GM06990 (cell line): ENCODE results near the gene ZBTB22.
"Not testable (repeated sequence)": the region's sequence is repeated elsewhere in the genome, so short reads cannot be mapped to it uniquely, and the experiment has no call there.

Source experiments
- DNase-seq: peaks from one replicate; pipeline ENCODE4 v3.0.0-alpha.2; 2011; ENCODE audit not compliant: insufficient read length; ENCODE audit errors: extremely low read depth
- H3K27me3 ChIP-seq: replicated peaks from 2 replicates; pipeline ENCODE4 v1.6.0; 2011; ENCODE audit warnings: low read length; ENCODE audit not compliant: control insufficient read depth, insufficient read depth
- H3K36me3 ChIP-seq: 2 replicates; pipeline ENCODE4 v1.5.1; 2011; ENCODE audit warnings: low read length; ENCODE audit not compliant: control insufficient read depth, insufficient read depth
- H3K4me3 ChIP-seq: replicated peaks from 2 replicates; pipeline ENCODE4 v1.5.1; 2011; ENCODE audit warnings: low read depth, mild to moderate bottlenecking, control low read depth, low read length
- TF ChIP-seq, protein P1 (sequence below): IDR thresholded peaks from 2 replicates; pipeline ENCODE4 v1.5.1; 2011; ENCODE audit warnings: low read length, control low read depth, mild to moderate bottlenecking, inconsistent platforms; ENCODE audit not compliant: insufficient read depth, poor library complexity, severe bottlenecking

The ZBTB22 gene

DNA sequence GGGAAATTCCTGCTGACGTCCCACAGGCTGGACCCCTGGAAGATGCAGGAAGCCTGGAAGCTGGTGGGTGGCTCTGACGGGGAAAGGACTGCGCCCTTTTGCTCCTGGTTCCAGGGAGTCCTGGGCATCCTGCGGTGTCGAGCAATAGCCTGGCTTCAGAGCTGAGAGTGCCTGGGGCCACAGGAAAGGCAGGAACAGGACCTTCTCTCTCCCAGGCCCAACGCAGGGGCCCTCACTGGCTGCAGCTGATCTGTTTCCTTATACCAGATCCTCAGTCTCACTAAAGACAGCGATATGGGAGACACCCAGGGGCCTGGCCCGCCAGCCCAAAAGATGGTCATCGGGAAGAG is 39.2 kb downstream of the ZBTB22 start:
- no peak for DNase-seq
- TF ChIP-seq, protein P1, sequence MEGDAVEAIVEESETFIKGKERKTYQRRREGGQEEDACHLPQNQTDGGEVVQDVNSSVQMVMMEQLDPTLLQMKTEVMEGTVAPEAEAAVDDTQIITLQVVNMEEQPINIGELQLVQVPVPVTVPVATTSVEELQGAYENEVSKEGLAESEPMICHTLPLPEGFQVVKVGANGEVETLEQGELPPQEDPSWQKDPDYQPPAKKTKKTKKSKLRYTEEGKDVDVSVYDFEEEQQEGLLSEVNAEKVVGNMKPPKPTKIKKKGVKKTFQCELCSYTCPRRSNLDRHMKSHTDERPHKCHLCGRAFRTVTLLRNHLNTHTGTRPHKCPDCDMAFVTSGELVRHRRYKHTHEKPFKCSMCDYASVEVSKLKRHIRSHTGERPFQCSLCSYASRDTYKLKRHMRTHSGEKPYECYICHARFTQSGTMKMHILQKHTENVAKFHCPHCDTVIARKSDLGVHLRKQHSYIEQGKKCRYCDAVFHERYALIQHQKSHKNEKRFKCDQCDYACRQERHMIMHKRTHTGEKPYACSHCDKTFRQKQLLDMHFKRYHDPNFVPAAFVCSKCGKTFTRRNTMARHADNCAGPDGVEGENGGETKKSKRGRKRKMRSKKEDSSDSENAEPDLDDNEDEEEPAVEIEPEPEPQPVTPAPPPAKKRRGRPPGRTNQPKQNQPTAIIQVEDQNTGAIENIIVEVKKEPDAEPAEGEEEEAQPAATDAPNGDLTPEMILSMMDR = no peak
- Histone ChIP-seq H3K4me3 (peak overlapping the region; percentile 66), H3K27me3 (no peaks in the 10 kb centered on the region), H3K36me3 (peaks cover 27% of the 10 kb centered on the region)

DNA sequence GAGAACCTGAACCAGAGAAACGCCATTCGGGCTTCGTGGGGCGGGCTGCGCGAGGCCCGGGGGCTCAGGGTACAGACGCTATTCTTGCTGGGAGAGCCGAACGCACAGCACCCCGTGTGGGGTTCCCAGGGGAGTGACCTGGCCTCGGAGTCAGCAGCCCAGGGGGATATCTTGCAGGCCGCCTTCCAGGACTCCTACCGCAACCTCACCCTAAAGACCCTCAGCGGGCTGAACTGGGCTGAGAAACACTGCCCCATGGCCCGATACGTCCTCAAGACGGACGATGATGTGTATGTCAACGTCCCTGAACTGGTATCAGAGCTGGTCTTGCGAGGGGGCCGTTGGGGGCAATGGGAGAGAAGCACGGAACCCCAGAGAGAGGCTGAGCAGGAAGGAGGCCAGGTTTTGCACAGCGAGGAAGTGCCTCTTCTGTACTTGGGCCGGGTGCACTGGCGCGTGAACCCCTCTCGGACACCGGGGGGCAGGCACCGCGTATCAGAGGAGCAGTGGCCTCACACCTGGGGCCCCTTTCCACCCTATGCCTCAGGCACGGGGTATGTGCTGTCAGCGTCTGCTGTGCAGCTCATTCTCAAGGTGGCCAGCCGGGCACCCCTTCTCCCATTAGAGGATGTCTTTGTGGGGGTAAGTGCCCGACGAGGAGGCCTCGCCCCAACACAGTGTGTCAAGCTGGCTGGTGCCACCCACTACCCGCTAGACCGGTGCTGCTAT is 39.7 kb downstream of the ZBTB22 start:
- peak overlapping the region; percentile 66 for H3K4me3 ChIP-seq
- peak; percentile 77 for DNase-seq
- TF ChIP-seq, protein P1 = no peak
- H3K27me3 ChIP-seq = no peaks in the 10 kb centered on the region
- peaks cover 27% of the 10 kb centered on the region for H3K36me3 ChIP-seq

DNA sequence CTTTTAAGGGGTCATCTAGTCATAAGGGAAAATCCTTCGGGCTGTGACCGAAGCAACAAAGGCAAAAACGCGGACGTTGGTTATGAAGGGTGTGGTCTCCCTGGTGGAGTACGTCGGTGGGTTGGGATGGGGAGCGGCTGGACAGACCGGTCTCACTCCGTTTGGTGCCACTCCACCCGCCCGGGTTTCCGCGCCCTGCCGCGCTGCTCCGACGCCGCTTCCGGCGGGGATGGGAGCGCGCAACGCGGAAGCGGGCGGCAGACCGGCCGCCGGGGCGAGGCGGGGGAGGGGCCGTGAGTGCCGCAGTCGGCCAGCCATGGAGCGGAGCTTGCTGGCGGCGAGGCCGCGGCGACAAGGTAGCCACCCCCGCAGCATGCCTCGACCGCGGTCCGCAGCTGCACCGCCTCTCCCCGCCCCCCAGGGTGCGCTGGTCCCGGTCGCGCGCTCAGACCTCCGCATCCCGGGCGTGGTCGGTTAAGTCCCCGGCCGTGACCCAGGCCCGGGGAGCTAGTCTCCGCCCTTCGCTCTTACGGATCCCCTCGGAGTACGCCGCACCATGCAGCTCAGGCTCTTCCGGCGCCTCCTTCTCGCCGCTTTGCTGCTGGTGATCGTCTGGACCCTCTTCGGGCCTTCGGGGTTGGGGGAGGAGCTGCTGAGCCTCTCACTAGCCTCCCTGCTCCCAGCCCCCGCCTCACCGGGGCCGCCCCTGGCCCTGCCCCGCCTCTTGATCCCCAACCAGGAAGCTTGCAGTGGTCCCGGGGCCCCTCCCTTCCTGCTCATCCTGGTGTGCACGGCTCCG is 40.5 kb downstream of the ZBTB22 start, which contains the start of gene B3GALT4:
Gene B3GALT4 (plus strand): TSS at position 260 of the 799 bp plus-strand sequence. CDS start 297 bp downstream, at position 557.
- H3K4me3 ChIP-seq = peak within 1 kb of the TSS; percentile 66
- TF ChIP-seq, protein P1 = peak; percentile 35
- no peaks in the 10 kb centered on the region for H3K27me3 ChIP-seq
- peaks cover 26% of the 10 kb centered on the region for H3K36me3 ChIP-seq
- DNase-seq = peak; percentile 94

DNA sequence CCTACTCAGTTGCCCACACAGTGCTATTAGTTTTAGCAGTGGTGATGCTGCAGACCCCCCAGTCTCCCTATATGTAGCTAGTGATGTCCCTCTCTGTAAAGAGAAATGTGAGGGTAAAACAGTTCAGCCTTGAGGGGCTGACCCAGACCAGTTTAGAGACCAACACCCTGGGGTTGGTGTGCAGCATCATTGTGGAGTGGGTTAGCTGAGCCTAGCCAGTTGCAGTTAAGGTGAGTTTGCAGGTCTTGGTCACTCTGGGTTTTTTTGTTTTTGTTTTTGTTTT is 41.0 kb downstream of the ZBTB22 start:
- peak overlapping the region; percentile 66 for H3K4me3 ChIP-seq
- H3K27me3 ChIP-seq = no peaks in the 10 kb centered on the region
- TF ChIP-seq, protein P1 = no peak
- peaks cover 26% of the 10 kb centered on the region for H3K36me3 ChIP-seq
- no peak for DNase-seq

DNA sequence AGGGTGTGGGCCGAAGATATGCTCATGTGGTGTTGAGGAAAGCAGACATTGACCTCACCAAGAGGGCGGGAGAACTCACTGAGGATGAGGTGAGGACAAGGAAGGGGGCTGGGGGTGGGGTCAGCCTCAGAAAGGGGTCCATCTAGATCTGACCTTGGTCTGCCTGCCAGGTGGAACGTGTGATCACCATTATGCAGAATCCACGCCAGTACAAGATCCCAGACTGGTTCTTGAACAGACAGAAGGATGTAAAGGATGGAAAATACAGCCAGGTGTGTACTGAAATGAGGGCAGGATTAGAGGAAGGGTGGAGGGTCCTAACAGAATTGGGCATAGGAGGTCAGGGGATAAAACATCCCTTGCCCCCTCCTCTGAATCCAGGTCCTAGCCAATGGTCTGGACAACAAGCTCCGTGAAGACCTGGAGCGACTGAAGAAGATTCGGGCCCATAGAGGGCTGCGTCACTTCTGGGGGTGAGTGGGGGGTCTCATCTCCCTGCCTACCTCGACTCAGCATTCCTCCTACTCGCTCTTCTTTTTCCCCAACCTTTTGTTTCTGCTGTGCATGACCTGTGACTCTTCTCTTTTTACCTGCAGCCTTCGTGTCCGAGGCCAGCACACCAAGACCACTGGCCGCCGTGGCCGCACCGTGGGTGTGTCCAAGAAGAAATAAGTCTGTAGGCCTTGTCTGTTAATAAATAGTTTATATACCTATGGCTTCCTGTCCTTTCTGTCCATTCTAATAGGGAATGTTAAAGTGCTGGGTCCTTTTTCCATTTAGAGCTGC is 41.6 kb downstream of the ZBTB22 start:
- Histone ChIP-seq H3K36me3 (peaks cover 26% of the 10 kb centered on the region), H3K4me3 (peak overlapping the region; percentile 66)
- not testable (repeated sequence) for H3K27me3 ChIP-seq, DNase-seq
